Measurements from ENCODE around the gene ATP9A. TPM values are rescaled to one million over a fixed set of nuclear protein-coding genes. Genes with fewer than 3 reads are reported as not detected.

ATP9A gene
- total RNA-seq, 6 experiments from 2014 or later: 10.5 to 17.4 (median 13.0) TPM

GRCh38 chr20:51553897-51554486 lies 214.2 kb downstream of the ATP9A start:
- no peak overlapping the region for H3K4me3 ChIP-seq
- WGBS (ENCODE audit: insufficient coverage, low coverage, low lambda C conversion rate, missing lambda C conversion rate): 59% methylated on average over 6 of the region's 8 CpGs
- no peaks in the 10 kb centered on the region for H3K4me1 ChIP-seq
- TF ChIP-seq CTCF (IDR thresholded peaks at IDR 0.05) (no peak), POLR2A (IDR thresholded peaks at IDR 0.05) (no peak)
- H3K36me3 ChIP-seq: no peaks in the 10 kb centered on the region
- ATAC-seq (no peak), DNase-seq (no peak)
- no peak overlapping the region for H3K27ac ChIP-seq
- intact Hi-C loops (cut with DNase I): no loop called here
- H3K27me3 ChIP-seq: no peaks in the 10 kb centered on the region
- no peaks in the 10 kb centered on the region for H3K9me3 ChIP-seq

DNA sequence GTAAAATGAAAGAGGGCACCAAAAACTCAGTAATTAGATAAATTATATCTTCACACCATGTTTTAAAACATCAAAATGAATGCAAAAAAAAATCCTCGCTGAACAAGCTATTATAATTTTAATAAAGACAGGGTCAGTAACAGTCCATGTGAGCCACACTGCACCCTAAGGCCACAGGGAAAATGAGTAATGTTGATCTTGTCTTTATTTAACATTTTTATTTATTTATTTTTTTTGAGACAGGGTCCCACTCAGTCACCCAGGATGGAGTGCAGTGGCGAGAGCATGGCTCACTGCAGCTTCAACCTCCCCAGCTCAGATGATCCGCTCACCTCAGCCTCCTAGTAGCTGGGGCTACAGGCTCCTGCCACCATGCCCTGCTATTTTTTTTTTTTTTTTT lies 217.0 kb downstream of the ATP9A start:
- DNase-seq: no peak
- Histone ChIP-seq H3K27me3 (no peaks in the 10 kb centered on the region), H3K4me1 (no peaks in the 10 kb centered on the region), H3K27ac (no peak overlapping the region), H3K36me3 (no peaks in the 10 kb centered on the region), H3K9me3 (no peaks in the 10 kb centered on the region), H3K4me3 (no peak overlapping the region)
- WGBS (ENCODE audit: insufficient coverage, low coverage, low lambda C conversion rate, missing lambda C conversion rate): 86% methylated on average over 3 of the region's 3 CpGs
- intact Hi-C loops (cut with DNase I): no loop called here
- TF ChIP-seq POLR2A (IDR thresholded peaks at IDR 0.05): no peak
- no peak for ATAC-seq

DNA sequence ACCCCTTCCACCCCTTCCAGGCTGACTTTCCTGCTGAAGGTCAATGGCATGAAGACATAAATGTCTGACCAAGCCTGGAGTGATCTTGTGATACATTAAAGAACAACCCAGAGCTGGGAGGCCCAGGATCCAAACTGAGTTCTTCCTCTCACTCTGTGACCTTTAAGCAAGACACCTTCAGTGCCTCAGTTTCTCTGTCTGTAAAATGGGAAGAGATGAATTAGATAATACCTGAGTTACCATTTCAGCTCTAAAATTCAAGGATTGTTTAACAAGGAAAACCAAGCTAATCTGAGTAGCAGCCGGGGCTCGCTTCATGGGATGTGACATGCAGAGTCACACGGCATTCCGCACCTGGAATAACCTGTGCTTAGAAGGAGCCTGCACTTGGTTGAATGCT lies 218.7 kb downstream of the ATP9A start:
- H3K9me3 ChIP-seq: no peaks in the 10 kb centered on the region
- no peaks in the 10 kb centered on the region for H3K36me3 ChIP-seq
- DNase-seq (no peak), ATAC-seq (no peak)
- no peak for TF ChIP-seq POLR2A (IDR thresholded peaks at IDR 0.05)
- TF ChIP-seq CTCF (IDR thresholded peaks at IDR 0.05): no peak
- no peaks in the 10 kb centered on the region for H3K4me1 ChIP-seq
- 100% methylated on average over 4 of the region's 4 CpGs for WGBS (ENCODE audit: insufficient coverage, low coverage, low lambda C conversion rate, missing lambda C conversion rate)
- no peak overlapping the region for H3K4me3 ChIP-seq
- H3K27ac ChIP-seq: no peak overlapping the region
- intact Hi-C loops (cut with DNase I): no loop called here
- H3K27me3 ChIP-seq: no peaks in the 10 kb centered on the region

DNA sequence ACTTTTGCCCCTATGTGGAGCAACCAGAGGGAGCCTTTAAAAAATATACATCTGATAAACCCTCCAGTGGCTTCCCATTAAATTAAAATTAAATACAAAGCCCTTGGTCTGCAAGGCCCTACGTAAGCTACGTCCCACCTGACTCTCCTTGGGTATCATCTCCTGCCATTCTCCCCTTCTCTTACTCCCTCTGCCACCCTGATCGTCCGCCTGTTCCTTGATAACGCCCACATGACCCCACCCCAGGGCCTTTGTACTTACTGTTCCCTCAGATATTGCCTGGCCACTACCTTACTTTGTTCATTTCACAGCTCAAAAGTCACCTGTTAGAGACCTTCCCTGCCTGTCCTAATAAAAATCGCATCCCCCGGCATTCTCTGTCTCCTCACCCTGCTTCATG lies 220.2 kb downstream of the ATP9A start:
- H3K27ac ChIP-seq: no peak overlapping the region
- H3K9me3 ChIP-seq: no peaks in the 10 kb centered on the region
- H3K27me3 ChIP-seq: no peaks in the 10 kb centered on the region
- H3K4me3 ChIP-seq: no peak overlapping the region
- ATAC-seq: no peak
- H3K4me1 ChIP-seq: peaks cover 0 to under 1% (median 0%) of the 10 kb centered on the region in 4 donors
- DNase-seq: no peak
- no peaks in the 10 kb centered on the region for H3K36me3 ChIP-seq
- intact Hi-C loops (cut with DNase I): no loop called here
- TF ChIP-seq CTCF (IDR thresholded peaks at IDR 0.05) (no peak), POLR2A (IDR thresholded peaks at IDR 0.05) (no peak)
- 92% methylated on average over 7 of the region's 7 CpGs for WGBS (ENCODE audit: insufficient coverage, low coverage, low lambda C conversion rate, missing lambda C conversion rate)

Other genes with a start within 250 kb of the ATP9A start
- 1 to 10 TPM; 3.9 to 7.1 (median 4.7) TPM for gene NFATC2, start 225.7 kb downstream of the ATP9A start, total RNA-seq
- under 1 TPM; 0.24 to 0.63 (median 0.40) TPM for gene SALL4, start 34.1 kb upstream of the ATP9A start, total RNA-seq

Data from right lobe of liver (tissue), 6 donors.